IPS-11a (cell line): Measurements from ENCODE around the gene ARL15.

Experiments used
- H3K4me3 ChIP-seq: one replicate; pipeline ENCODE4 v1.5.1; 2013; ENCODE audit warnings: low read depth, low read length, control low read depth

Gene ARL15

DNA sequence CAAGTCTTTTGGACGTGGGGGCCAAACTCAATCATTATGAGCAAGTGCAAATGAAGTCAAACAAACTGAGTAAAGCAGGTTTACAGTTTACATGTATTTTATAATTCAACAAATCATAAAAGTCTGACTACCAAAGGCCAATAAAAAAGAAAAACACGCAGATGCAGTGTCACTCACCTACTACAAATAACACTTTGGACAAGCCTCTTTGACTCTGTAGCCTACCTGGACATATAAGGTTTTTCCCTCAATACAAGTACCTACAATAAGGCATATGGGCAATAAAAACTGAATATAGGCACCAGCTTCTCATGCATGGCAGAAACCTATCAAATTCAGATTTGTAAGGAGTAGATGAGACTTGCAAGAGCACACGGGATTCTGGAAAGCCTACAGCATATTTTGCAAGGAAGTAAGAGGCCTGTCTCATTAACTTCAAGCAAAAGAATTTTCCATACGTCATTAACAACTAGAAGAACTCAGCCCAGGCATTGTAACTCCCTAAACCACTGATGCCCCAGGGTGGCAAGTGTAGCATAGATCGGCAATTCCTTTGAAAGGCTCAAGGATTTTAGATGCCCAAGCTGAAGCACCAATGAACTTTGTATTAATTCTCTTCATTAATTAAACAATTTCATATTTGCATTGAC, 21.7 kb downstream of the ARL15 start:
- H3K4me3 ChIP-seq: no peak overlapping the region

DNA sequence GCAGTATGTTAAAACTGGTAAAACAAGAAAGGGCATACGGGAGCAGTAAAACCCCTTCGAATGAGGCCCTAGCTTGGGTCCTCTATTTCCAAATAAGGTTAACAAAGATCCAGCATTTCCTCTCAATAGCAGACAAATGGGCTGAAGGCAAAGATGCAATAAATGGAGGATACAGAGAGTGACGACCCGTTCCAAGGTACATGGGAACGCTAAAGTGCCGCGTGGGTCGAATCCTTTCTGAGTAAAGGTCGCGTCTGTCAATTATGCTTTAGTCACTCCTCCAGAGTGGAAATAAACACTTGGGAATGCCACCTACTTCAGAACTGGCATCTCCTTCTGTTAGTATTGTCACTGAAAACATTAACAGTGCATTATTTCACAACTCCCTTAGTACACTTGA, 24.7 kb downstream of the ARL15 start:
- no peak overlapping the region for H3K4me3 ChIP-seq

DNA sequence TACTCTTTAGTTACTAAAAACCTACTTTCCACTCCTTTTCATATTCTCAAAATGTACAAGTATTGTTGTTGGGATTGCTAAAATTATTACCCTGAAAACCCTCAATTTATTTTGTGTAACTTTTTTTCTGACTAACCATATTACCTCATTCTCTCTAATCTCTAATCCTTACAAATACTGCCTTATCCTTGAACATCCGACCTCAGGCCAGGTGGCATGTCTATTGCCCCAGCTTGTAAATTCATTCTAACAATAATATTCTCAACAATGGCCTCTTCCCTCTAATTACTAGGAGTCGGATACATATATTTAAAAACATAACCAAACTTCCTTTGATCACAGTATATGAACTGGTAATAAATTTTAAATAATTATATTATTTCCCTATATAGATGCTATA, 25.8 kb downstream of the ARL15 start:
- H3K4me3 ChIP-seq: no peak overlapping the region

DNA sequence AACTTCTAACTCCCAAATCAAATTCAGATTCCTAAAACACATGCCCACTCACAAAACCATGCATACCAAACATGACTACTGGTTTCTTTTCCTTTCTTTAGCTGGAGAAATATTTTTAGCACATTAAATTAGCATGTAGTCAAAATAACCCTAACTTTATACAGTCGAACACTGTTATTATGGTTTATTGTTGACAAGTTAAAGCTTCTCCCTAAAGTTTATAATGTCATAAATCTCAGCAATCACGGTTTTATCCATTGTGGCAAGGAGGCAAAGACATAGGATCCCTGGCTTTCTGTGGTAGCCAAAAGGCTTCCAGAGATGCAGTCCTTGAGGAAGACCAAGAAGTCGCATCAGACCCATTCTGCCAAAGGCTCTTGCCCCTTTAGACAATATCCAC, 27.5 kb downstream of the ARL15 start:
- H3K4me3 ChIP-seq: no peak overlapping the region

DNA sequence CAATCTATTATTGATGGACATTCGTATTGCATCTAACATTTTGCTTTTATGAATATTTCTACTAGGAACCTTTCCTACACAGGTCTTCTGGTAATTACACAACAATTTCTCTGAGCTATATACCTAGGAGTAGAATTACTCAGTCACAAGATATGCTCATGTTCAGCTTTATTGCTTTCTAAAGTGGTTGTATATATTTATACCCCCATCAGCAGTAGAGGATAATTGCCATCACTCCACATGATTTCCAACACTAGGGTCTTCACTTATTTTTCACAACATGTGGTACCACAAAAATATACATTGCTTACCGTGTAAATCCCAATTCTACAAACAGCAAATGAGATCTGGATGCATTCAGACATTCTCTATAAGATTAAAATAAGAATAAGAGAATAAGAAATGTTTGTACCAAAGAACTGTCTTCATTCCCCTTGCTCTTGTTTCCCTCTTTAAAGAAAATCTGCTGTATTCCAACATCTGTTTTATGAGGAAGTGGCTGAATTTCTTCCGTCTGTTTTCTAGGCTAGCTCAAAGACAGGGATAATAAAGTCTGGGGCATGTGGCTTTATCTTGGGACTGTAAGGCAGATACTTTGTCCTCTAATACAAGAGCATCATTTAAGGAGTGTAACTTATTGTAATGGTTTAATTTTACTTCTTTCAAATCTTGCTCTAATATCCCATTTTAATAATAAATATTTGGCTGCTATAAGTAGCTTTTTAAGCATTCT, 28.2 kb downstream of the ARL15 start:
- no peak overlapping the region for H3K4me3 ChIP-seq

DNA sequence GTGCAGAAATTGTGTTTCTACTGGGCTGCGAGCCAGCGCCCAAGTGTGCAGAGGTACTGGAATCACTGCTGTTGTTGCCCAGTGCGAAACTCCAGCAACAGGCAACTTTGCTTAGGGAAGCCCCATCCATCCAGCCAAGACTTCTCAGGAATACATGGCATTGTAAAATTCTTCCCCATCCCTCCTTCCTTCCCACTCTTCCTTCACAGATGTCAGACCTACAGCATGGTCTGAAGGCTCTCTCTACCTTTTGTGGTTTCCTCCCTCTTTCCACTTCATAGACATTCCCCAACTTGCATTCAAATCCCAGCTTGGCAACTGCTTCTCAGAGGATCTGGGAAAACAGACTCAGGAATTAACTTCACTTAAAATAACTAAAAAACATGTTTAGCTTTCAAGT, 30.4 kb downstream of the ARL15 start:
- no peak overlapping the region for H3K4me3 ChIP-seq

DNA sequence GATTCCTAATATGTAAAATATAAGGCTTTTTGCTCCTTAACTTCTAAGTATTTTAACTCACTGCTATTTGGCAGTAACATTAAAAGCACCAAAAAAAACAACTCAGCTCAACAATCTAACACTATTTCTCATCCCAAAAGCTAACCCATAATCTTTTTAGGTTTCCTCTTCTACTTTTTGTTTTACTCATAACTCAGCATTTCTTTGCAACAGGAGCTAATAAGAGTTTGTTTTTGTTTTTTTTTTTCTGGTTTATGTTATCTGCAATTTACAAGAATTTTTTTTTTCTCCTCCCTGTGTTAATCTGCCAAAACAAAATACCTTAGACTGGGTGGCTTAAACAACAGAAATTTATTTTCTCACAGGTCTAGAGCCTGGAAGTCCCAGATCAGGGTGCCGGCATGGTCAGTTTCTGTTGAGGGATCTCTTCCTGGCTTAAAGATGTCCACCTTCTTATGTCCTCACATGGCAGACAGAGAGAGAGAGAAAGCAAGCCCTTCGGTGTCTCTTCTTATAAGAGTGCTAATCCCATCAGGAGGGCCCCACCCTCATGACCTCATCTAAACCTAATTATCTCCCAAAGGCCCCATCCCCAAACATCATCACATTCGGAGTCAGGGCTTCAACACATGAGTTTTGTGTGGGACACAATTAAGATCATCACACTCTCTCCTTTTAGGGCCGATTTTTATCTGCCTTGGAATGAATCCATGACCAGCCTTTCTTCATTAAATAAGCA, 31.2 kb downstream of the ARL15 start:
- no peak overlapping the region for H3K4me3 ChIP-seq

DNA sequence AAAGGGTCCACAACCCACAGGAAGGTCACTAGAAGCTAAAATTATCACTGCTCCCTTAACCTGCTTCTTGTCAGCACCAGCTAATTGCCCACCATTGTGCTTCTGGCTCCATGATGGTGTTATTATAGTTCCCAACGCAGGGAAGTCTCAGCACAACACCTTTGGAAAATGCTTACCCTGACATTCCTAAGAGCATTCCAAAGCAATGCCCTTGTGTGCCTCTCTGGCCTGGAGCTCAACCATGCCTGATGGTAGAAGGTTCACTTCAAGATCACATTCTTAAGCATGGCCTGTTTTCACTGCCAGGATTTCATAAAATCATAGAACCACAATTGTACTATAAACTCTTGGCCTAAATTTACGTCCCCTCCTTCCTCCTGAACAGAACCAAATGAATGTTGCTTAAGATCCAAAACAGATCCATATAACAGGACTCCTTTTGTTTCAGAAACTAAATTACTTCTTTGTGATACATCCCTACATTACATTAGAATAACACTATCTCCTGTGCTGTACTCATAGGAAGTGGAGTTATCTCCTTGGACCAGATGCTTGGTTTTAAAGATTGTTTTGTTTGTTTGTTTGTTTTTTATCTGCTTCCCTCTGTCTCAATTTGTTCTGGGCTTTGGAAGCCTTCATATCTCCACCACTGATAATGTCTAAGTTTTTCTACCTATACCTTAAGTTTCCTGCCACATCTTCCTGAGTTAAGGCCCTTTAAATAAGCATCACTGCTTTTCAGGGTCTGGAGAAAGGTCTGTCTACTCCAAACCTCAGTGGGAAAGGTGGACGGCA, 32.1 kb downstream of the ARL15 start:
- H3K4me3 ChIP-seq: no peak overlapping the region

DNA sequence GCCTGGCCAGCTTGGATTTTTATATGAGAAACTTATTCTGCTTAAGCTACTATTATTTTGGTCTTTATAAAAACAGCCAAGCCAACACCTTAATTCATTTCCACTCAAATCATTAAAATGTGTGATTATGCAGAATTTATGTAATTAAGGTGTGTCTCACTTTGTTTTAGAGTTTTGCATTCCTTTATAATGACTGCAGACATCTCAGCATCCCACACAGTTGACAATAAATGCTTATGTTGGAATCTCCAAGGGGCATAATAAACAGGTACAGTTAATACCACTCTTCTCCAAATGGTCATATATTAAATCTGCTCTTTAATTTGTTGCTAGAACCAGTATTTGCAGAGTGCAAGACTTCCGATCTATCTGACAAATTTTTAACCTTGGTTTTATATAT, 34.3 kb downstream of the ARL15 start:
- no peak overlapping the region for H3K4me3 ChIP-seq

DNA sequence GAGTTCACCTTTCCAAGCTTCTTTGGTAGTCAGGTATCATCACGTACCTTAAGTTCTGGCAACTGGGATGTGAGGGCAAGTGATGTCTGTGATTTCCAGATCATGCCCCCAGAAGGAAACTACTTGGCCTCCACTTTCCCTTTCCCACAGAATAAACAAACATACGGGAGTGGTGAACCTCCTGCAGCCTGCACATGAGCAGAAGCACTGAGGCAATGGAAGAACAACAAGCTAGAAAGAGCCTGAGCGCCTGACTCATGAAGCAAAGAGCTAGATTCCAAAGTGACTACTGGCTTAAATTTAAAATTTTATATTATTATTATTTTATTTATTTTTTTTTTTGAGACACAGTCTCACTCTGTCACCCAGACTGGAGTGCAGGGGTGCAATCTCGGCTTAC, 35.0 kb downstream of the ARL15 start:
- no peak overlapping the region for H3K4me3 ChIP-seq

DNA sequence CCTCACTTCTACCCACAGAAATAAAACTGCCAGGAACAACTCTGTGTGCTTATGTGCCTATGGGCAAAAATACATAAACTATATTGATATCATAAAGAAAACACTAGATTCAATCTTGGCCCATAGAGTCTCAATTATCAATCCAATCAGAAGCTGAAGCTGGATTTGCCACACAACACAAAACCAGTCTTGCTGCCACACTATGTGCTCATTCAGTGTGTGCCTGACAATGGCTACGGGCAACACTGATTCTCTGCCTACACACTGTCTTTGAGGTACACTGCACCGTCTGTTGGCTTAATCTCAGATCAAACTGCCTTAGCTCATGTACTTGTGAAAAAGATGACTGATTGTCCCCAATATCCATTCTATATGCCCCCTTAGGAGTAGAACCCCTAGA, 35.4 kb downstream of the ARL15 start:
- H3K4me3 ChIP-seq: no peak overlapping the region

DNA sequence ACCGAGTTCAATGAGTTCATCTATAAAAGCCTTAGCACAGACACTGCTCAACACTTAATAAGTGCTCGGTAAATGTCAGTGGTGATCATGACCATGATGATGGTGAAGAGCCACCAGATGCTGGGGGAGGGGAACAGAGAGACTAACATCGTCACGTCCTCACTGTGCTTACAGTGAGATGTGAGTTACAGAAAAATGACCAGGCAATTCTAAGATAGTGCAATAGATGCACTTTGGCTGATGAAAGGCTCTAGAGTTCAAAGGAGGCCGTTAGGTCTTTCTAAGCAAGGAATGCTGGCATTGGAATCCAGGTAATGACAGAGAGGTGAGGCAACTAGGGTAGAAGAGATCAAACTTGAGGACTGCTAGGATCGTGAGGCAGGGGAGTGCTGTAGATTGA, 36.7 kb downstream of the ARL15 start:
- H3K4me3 ChIP-seq: no peak overlapping the region

DNA sequence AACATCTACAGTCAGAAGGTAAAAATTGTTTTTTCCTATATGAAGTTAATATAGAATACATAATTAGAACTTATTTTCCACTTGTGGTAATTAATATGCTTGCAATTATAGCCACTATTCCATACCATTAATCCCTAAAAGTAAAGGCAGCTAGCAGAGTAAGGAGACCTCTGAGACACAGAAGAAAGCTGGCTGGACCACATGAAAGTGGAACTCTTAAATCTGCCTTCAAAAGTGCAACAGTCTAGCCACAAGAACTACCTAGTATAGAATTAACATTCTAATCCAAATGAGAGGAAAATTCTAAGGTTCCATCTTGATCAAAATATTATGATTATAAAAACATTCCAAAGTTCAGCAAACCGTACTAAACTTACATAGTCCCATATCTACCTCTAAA, 37.6 kb downstream of the ARL15 start:
- H3K4me3 ChIP-seq: no peak overlapping the region

DNA sequence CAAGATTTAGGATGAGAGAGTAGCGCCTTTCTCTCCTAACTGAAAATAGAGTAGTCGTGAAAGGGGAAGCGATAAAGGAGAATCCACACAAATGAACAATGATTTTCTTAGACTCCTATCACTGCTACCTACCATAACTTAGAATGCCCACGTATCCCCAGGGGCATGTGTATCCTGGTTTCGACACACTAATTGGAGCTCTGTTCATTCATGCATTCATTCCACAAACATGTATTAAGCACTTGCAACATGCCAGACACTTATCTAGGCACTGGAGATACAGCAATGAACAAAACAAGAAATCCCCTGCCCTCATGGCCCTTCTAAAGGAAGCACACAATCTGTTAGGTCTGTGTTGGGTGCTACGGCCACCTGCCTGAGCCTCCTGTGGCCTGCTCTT, 40.0 kb downstream of the ARL15 start:
- H3K4me3 ChIP-seq: no peak overlapping the region

DNA sequence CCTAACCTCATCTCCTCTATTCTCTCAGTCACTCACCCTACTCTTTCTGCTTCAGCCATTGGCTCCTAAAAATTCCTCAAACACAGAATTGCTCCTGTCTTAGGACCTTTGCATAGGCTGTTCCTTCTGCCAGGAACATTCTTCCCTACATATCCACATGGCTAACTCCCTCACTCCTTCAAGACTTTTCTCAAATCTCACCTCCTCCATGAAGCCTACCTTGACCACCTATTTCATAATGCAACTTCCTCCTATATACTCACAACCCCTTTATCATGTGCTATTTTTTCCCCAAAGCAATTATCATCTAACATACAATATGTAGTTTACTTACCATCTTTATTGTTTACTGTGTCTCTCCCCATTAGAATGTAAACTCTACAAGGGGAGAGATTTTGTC, 45.8 kb downstream of the ARL15 start:
- no peak overlapping the region for H3K4me3 ChIP-seq

DNA sequence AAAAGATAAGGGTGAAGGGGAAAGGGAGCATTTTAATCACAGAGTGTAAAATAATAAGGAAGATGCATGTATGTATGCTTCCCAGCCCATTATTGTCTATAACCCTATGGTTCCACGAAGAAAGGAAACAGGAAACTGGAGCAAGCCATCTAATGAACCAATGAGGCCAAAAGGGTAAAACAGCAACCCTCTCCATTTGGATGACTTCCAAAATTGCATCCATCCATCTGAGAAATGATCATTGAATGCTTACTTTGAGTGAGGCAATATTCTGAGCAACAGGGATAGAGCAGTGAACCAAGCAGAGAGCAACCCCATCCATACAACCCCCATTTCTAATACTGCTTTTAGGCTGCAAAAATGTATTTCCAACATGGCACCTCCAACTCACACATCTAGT, 46.9 kb downstream of the ARL15 start:
- no peak overlapping the region for H3K4me3 ChIP-seq

DNA sequence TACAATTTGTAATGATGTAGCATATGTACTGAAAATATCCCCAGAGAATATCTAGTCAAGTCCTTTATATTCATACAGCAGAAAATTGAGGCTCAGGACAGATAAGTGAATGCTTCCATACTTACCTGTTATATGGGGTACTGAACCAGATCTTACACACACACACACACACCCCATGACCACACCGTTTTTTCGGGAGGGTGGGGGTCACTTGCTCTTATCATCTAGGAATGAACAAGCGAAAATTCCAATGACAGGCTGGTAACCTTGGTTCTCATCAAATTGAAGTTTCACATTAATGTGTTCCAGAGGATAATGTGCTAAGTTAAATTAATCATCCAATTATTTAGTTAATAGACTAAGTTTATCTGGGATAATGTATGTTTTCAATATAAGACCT, 48.8 kb downstream of the ARL15 start:
- H3K4me3 ChIP-seq: no peak overlapping the region

DNA sequence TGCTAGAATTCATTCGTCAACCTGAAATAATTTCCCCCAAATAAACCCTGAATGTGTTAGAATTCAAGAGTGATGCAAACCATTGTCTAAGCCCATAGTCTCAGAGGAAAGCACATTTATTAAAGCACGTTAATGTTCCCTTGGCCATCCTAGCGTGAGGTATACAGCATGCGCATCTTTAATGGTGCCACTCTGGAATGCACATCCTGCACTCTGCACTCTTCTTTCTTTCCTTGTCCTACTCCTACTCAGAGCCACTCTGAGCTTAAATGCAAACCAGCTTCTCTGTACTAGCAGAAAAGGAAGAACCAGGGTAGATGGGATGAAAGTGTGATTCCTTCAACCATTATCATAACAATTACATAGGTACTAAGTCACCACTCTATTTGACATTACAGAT, 50.4 kb downstream of the ARL15 start:
- no peak overlapping the region for H3K4me3 ChIP-seq

DNA sequence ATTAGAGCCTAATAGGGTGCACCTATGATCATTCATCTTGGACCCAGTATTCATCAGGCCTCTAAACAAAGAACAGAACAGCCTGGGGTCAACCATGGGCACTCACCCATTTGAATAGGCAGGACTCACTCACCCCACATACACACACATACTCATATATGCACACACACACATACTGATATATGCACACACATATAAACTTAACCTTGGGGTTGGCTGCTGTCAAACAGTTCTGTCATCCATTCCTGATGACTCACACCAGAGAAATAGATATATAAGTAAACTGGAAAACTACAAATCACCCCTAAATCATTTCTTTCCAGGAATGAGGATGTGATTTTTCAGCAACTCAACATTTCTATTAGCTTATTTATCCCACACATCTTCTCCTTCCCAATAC, 51.3 kb downstream of the ARL15 start:
- no peak overlapping the region for H3K4me3 ChIP-seq

DNA sequence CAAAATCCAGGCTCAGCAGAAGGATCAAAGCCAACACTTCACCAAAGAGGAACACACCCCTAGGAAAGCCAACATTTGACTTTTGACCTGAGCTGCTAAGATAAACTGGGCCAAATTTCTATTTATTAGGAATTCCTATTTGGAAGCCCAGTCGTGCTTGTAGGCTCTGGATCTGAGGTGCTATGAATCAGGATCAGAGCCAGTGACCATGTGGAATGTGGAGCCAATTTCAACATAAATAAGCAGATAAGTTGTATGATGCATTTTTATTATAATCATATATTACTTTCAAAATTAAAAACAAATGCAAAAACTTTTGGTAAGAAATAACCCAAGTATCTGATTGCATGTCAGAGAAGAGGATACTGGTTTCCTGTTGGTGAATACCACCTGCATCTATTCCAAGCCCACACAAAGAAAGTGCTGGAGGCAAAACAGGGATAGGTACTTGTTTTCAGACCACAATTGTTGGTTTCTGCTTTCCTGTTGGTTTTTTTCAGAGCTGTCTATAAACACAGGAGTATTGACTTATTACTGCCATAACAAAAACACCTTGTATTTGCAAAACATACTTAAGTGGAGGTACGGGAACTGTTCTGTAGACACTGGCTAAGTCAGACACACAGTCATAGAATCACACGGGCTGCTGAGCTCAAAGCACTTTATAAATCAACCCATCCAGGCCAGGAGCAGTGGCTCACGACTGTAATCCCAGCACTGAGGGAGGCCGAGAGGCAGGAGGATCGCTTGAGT, 52.8 kb downstream of the ARL15 start:
- H3K4me3 ChIP-seq: no peak overlapping the region
